Kasumi-1 (cell line): Measurements from ENCODE around the gene NPIPA8.
"Not testable (repeated sequence)": the region's sequence is repeated elsewhere in the genome, so short reads cannot be mapped to it uniquely, and the experiment has no call there.

Source experiments
- DNase-seq, 2 experiments: peaks; one replicate each; lab custom pipeline; 2025; lab: John Stamatoyannopoulos, UW

The NPIPA8 gene

GRCh38 chr16:18276756-18277155 lies 59.8 kb downstream of the NPIPA8 start:
- DNase-seq: not testable (repeated sequence)

GRCh38 chr16:18270171-18270570 lies 66.4 kb downstream of the NPIPA8 start:
- DNase-seq: not testable (repeated sequence)
